WERI-Rb-1 (cell line): Measurements from ENCODE around the gene TMEM123.

Source experiments
- DNase-seq: peaks from one replicate; pipeline ENCODE4 v3.0.0-alpha.2; 2020
- H3K27ac ChIP-seq: fragments of 250-450 bp; sonication (Bioruptor Pico); 2 replicates; pipeline ENCODE4 v1.5.1; 2020; ENCODE audit warnings: mild to moderate bottlenecking, moderate library complexity
- H3K27me3 ChIP-seq: fragments of 250-450 bp; sonication (Bioruptor Pico); 2 replicates; pipeline ENCODE4 v1.5.1; 2021; ENCODE audit warnings: mild to moderate bottlenecking, low read depth, moderate library complexity; ENCODE audit not compliant: insufficient read depth, severe bottlenecking
- H3K36me3 ChIP-seq: fragments of 250-450 bp; sonication (Bioruptor Pico); 2 replicates; pipeline ENCODE4 v1.5.1; 2020; ENCODE audit warnings: mild to moderate bottlenecking, moderate library complexity
- H3K4me3 ChIP-seq: 2 replicates; pipeline ENCODE4 v1.5.1; 2011; ENCODE audit warnings: low read depth, mild to moderate bottlenecking, control low read depth, low read length
- H3K9me3 ChIP-seq: fragments of 250-450 bp; sonication (Bioruptor Pico); 2 replicates; pipeline ENCODE4 v1.5.1; 2021; ENCODE audit warnings: mild to moderate bottlenecking, moderate library complexity; ENCODE audit not compliant: severe bottlenecking
- CTCF ChIP-seq: IDR thresholded peaks from 2 replicates; pipeline ENCODE4 v1.5.1; 2011; ENCODE audit warnings: low read depth, mild to moderate bottlenecking, control low read depth, inconsistent platforms, low read length

Gene TMEM123

GRCh38 chr11:102393272-102393730, 59.3 kb downstream of the TMEM123 start:
- no peak for DNase-seq
- Histone ChIP-seq H3K27me3 (no peaks in the 10 kb centered on the region), H3K27ac (no peak overlapping the region), H3K36me3 (peaks cover 5% of the 10 kb centered on the region; the same call in 1 of the 2 replicates), H3K4me3 (no peak overlapping the region), H3K9me3 (no peaks in the 10 kb centered on the region)
- no peak for TF ChIP-seq CTCF

DNA sequence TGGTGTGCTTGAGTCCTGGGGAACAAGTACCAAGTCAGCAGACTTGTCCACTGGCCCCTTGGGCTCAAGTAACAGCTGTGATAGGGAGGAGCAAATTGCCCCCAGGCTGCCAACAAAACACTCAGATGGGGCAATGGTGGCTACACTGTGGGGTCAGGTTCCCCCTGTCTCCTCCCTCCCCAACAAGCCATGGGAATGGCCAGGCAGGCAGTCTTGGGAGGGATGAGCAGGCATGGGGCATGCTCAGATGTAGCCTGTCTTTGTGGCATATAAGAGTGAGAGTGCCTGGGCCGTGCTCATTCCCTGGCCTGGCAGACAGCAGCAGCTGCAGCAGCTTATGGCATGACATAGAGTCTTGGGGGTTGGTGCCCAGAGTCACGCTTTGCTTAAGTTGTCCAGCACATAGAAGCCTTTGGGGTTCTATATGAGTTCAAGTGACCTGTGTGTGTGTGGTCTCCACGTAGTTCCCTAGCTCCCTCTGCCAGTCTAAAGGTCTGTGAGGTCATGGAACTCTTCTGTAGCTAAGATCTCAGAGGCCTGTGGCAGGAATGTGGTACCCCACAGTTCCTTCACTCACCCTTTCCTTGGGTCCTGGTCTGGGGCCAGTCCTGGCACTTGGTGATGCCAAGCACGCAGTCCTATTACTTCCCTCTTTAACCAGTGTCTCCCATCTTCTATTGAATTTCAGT, 60.9 kb downstream of the TMEM123 start:
- H3K27ac ChIP-seq: no peak overlapping the region
- no peaks in the 10 kb centered on the region for H3K27me3 ChIP-seq
- no peak for TF ChIP-seq CTCF
- H3K4me3 ChIP-seq: no peak overlapping the region
- no peaks in the 10 kb centered on the region for H3K9me3 ChIP-seq
- DNase-seq: no peak
- H3K36me3 ChIP-seq: peaks cover 1% of the 10 kb centered on the region; the same call in 1 of the 2 replicates

- no peak overlapping the region for H3K27ac ChIP-seq
- TF ChIP-seq CTCF: peak; percentile 90
- no peaks in the 10 kb centered on the region; the same call in 1 of the 2 replicates for H3K36me3 ChIP-seq
- no peaks in the 10 kb centered on the region for H3K27me3 ChIP-seq
- peak; percentile 78 for DNase-seq
- no peaks in the 10 kb centered on the region for H3K9me3 ChIP-seq
- H3K4me3 ChIP-seq: no peak overlapping the region
Measured at GRCh38 chr11:102390667-102391465, 61.7 kb downstream of the TMEM123 start.

GRCh38 chr11:102389253-102389652, 63.3 kb downstream of the TMEM123 start:
- H3K4me3 ChIP-seq: no peak overlapping the region
- H3K27ac ChIP-seq: no peak overlapping the region
- DNase-seq: no peak
- H3K27me3 ChIP-seq: no peaks in the 10 kb centered on the region
- TF ChIP-seq CTCF: no peak
- no peaks in the 10 kb centered on the region for H3K9me3 ChIP-seq
- H3K36me3 ChIP-seq: no peaks in the 10 kb centered on the region

DNA sequence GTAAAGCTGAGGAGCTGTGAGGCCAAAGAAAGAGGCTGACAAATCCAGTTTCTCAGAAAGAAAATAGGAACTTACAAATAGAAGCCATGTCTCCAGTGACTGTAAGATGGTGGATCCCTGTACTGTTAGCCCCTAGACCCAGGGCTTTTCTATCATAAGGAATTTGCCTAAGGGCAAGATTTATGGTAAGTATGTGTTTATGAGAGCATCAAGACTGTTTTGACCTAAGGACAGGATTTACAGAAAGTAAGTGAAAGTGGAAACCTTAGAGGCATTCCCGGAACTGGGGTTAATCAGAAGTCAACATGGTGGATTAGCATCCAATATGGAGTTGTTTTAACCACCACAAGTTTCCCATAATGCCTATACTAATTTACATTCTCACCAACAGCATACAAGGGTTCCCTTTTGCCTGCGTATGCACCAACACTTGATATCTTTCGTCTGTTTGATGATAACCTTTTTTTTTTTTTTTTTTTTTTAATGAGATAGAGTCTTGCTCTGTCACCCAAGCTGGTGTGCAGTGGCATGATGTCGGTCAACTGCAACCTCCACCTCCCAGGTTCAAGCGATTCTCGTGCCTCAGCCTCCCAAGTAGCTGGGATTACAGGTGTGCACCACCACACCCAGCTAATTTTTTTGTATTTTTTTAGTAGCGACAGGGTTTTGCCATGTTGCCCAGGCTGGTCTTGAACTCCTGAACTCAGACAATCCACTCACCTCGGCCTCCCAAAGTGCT, 65.4 kb downstream of the TMEM123 start:
- Histone ChIP-seq H3K4me3 (no peak overlapping the region), H3K27me3 (no peaks in the 10 kb centered on the region), H3K36me3 (no peaks in the 10 kb centered on the region), H3K9me3 (no peaks in the 10 kb centered on the region), H3K27ac (no peak overlapping the region)
- DNase-seq: no peak
- no peak for TF ChIP-seq CTCF
